Prostate gland (tissue), 2 donors: ENCODE data around the gene PDGFD. TPM values are rescaled to one million over a fixed set of nuclear protein-coding genes. Genes with fewer than 3 reads are reported as not detected.

Experiments used
- total RNA-seq, 2 donors: library from RNA; depleted of rRNA; stranded (reverse); fragments of >200 nt; gene quantifications; one replicate each; pipeline ENCODE4 v1.1.0, GENCODE V29; 2016

Gene PDGFD
- total RNA-seq, 2 donors from 2014 or later, result 12.6 to 19.4 TPM

Other genes with a start within 250 kb of the PDGFD start
- gene DDI1, start 127.5 kb downstream of the PDGFD start, total RNA-seq, result 1 to 10 TPM in 1 of 2 donors, not detected in 1; 2.8 TPM